Ishikawa (cell line): ENCODE results near the gene METAP2.

Experiments used
- CEBPB ChIP-seq: IDR thresholded peaks from 2 replicates; pipeline ENCODE4 v1.6.1; 2012
- CREB1 ChIP-seq: IDR thresholded peaks from 2 replicates; pipeline ENCODE4 v1.6.1; 2012; ENCODE audit warnings: low read depth
- EGR1 ChIP-seq: IDR thresholded peaks from 2 replicates; pipeline ENCODE4 v1.6.1; 2012
- EP300 ChIP-seq: IDR thresholded peaks from 2 replicates; pipeline ENCODE4 v1.6.1; 2012; ENCODE audit warnings: borderline replicate concordance
- FOXM1 ChIP-seq: IDR thresholded peaks from 2 replicates; pipeline ENCODE4 v1.6.1; 2012; ENCODE audit warnings: low read depth, borderline replicate concordance
- MAX ChIP-seq: IDR thresholded peaks from 2 replicates; pipeline ENCODE4 v1.6.1; 2012
- NFIC ChIP-seq: IDR thresholded peaks from 2 replicates; pipeline ENCODE4 v1.6.1; 2012
- RAD21 ChIP-seq: IDR thresholded peaks from 2 replicates; pipeline ENCODE4 v1.6.1; 2012; ENCODE audit warnings: low read depth
- REST ChIP-seq: IDR thresholded peaks from 2 replicates; pipeline ENCODE4 v1.6.1; 2012; ENCODE audit warnings: low read depth, mild to moderate bottlenecking
- TAF1 ChIP-seq: IDR thresholded peaks from 2 replicates; pipeline ENCODE4 v1.6.1; 2012; ENCODE audit warnings: low read depth, mild to moderate bottlenecking
- TCF12 ChIP-seq: IDR thresholded peaks from 2 replicates; pipeline ENCODE4 v1.6.1; 2012; ENCODE audit warnings: low read depth
- TEAD4 ChIP-seq: IDR thresholded peaks from 2 replicates; pipeline ENCODE4 v1.6.1; 2012
- YY1 ChIP-seq: IDR thresholded peaks from 2 replicates; pipeline ENCODE4 v1.6.1; 2012; ENCODE audit warnings: low read depth
- TF ChIP-seq, protein P1 (sequence below): IDR thresholded peaks from 2 replicates; pipeline ENCODE4 v1.6.1; 2012

- TF ChIP-seq EP300 (no peak), MAX (no peak), CREB1 (no peak), TAF1 (no peak), TEAD4 (no peak), YY1 (no peak), FOXM1 (no peak), EGR1 (no peak), TCF12 (no peak), RAD21 (no peak), REST (no peak), NFIC (no peak), CEBPB (no peak)
- TF ChIP-seq, protein P1, sequence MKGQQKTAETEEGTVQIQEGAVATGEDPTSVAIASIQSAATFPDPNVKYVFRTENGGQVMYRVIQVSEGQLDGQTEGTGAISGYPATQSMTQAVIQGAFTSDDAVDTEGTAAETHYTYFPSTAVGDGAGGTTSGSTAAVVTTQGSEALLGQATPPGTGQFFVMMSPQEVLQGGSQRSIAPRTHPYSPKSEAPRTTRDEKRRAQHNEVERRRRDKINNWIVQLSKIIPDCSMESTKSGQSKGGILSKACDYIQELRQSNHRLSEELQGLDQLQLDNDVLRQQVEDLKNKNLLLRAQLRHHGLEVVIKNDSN: no peak
Observed at GRCh38 chr12:95463050-95463449, 10.9 kb upstream of the METAP2 start.
